Measurements from ENCODE around the gene CSDE1. TPM values are rescaled to one million over a fixed set of nuclear protein-coding genes. Genes with fewer than 3 reads are reported as not detected.

The CSDE1 gene
- total and polyA plus RNA-seq, 5 experiments from 2014 or later, result 354 to 610 (median 411) TPM

DNA sequence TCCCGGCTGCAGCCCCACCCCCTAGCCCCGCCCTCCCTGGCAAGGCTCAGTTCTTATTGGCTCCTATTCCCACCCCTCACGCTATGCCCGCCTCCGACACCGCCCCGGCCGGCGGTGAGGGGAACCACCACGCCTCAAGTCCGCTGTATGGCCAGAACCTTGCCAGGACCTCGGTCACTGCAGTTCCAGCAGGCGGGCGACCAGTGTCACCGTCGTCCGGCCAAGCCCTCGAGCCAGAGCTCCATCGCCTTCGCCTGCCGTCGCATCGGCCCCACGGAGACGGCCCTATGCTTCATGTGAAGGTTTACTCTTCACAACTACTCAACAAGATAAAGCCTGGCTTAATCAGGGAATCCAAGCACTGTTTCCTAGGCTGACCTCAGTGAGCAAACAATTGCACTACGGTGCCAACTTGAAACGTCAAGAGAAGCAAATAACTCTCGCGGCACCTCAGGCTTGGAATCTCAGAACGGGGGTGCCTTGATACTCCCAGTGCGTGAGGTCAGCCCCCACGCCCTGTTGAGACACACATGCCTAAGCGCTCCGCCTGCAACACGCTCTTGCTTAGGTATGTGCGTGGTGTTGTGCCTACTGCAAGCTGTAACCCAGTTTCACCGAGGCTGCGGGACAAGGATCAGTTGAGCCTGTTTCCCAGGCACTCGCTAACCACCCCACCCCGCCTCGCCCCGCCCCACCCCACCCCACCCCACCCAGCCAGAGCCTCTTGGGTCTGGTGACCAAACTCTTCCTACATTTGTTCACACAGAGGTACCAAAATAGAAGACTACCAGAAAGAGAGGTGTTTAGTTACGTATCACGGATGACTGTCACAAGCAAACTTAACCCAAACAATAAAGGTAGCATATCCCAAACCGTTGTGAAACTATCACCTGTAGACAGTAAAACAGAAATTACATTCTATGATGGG is 87.4 kb downstream of the CSDE1 start:
- Mint-ChIP-seq H3K9me3 (no peaks in the 10 kb centered on the region), H3K4me1 (peaks cover 2 to 15% (median 10%) of the 10 kb centered on the region in 4 donors), H3K4me3 (peak overlapping the region; percentile 91 to 99 (median 96)), H3K27ac (peak overlapping the region; percentile 65 to 98 (median 92)), H3K36me3 (no peaks in the 10 kb centered on the region), H3K27me3 (peaks cover 4 to 28% (median 11%) of the 10 kb centered on the region in 5 donors)
- ATAC-seq, result peak; percentile 93 to 95
- POLR2A ChIA-PET, result interaction anchor here (0.5 to 2.3 kb wide), 3 partner anchors 45 to 190 kb away, joined by 3 to 8 read pairs (median 4); partner anchors contain the start of gene CSDE1
- peak; percentile 62 to 92 (median 80) for DNase-seq

DNA sequence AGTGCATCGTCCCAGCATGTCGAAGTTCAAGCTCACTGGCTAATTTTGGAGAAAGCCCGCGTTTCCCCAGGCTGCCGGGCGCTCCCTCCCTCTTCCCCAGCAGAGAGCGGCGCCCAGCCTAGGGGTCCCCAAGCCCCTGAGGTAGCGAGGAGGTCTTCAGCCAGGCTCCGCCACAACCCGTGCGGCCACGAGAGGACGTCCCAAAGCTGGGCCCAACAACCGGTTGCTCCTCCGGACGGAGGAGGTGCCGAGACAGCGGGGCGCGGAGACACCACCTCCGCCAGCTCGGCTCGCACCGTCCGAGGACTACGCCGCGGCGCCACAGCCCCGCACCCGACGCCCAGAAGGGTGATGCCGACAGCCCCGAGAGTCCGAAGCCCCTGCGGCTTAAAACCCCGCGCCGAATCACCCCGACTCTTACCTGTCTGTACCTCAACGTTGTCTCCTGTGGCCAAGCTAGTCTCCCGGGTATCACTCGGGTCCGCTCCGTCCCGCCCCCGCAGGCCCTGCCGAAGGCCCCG is 88.2 kb downstream of the CSDE1 start, which contains the start of gene DENND2C:
Gene DENND2C (minus strand): TSS at position 488 of the 521 bp plus-strand sequence. CDS start 44,065 bp downstream, outside the sequence.
- POLR2A ChIA-PET, result interaction anchor here (0.8 to 2.3 kb wide), 2 partner anchors 46 to 88 kb away, joined by 4 to 8 read pairs; partner anchors contain the start of genes CSDE1 and NRAS
- no peaks in the 10 kb centered on the region for H3K36me3 Mint-ChIP-seq
- peak within 1 kb of the TSS; percentile 65 to 98 (median 92) for H3K27ac Mint-ChIP-seq
- peak in 1 of 10 donors; percentile 60 for DNase-seq
- no peaks in the 10 kb centered on the region for H3K9me3 Mint-ChIP-seq
- H3K4me3 Mint-ChIP-seq, result peak within 1 kb of the TSS; percentile 91 to 99 (median 96)
- peaks cover 2 to 15% (median 10%) of the 10 kb centered on the region in 4 donors for H3K4me1 Mint-ChIP-seq
- peak; percentile 60 to 69 for ATAC-seq
- peaks cover 4 to 27% (median 11%) of the 10 kb centered on the region in 5 donors for H3K27me3 Mint-ChIP-seq

DNA sequence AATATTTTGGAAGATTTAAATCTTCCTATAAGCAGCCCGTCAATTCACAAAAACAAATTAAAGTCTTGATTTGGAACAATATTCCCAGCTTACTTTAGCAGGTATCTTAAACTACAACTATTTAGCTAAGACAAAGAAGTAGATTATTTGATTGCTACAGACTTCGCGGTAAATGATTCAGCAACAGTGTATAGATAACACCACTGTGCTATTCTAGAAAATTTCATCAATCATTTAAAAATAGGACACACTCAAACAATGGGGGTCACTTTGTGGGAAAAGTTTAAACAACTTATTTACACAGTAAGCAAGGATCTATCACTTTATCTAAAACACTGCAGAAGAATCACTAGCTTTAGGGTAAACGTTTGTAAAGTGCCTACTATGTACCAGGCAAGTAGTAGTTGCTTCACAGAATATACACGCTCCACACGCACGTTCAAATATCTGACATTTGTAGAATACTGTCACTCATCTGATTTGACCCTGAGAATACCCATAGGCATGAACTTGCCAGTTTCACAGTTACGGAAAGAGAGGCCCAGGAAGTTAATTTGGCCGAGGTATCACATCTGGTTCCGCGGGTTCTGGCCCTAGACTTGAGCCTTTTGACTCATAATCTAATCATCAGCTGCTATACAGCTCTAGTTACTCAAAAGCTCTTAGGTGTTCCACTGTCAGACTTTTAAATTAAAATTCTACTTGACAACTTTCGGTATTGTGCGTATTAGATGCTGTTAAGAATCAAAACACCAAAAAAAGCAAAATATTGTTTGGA is 88.8 kb downstream of the CSDE1 start:
- H3K4me3 Mint-ChIP-seq, result peak overlapping the region; percentile 91 to 99 (median 96)
- DNase-seq, result peak in 1 of 10 donors; percentile 2
- POLR2A ChIA-PET, result interaction anchor here (0.8 to 2.3 kb wide), 2 partner anchors 47 to 89 kb away, joined by 4 to 8 read pairs; partner anchors contain the start of genes CSDE1 and NRAS

DNA sequence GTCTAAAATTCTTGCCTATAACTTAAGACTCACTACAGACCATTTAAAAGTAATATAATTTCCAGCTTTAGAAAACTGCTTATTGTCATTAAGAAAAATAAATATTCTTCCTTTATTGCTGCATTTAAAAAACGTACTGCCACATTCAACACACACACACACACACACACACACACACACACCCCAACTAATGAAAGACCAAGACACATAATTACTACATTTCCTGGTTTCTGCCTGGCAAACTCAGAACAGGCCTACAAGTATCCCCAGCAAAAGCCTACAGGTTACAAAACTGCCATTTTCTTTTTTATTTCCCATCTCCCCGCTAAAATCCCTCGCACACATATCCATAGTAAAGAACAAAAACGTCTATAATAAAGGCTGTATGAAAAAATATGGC is 89.4 kb downstream of the CSDE1 start:
- no peak for DNase-seq
- POLR2A ChIA-PET, result interaction anchor here (2.3 kb wide), 1 partner anchor 89 kb away, joined by 8 read pairs; the partner anchor contains the start of gene CSDE1
- peak overlapping the region in 2 of 10 donors; percentile 26 to 98 for H3K4me3 Mint-ChIP-seq

More for the DNA sequence above, 88.8 kb downstream of the CSDE1 start:
- no peak for ATAC-seq
- H3K9me3 Mint-ChIP-seq, result no peaks in the 10 kb centered on the region
- H3K36me3 Mint-ChIP-seq, result no peaks in the 10 kb centered on the region
- H3K27ac Mint-ChIP-seq, result peak overlapping the region in 8 of 10 donors; percentile 22 to 95 (median 80)
- peaks cover 4 to 27% (median 11%) of the 10 kb centered on the region in 5 donors for H3K27me3 Mint-ChIP-seq
- H3K4me1 Mint-ChIP-seq, result peaks cover 2 to 15% (median 10%) of the 10 kb centered on the region in 4 donors

GRCh38 chr1:114666954-114667353 is 90.8 kb downstream of the CSDE1 start:
- no peaks in the 10 kb centered on the region for H3K9me3 Mint-ChIP-seq
- no peak for ATAC-seq
- no peak overlapping the region for H3K4me3 Mint-ChIP-seq
- no peaks in the 10 kb centered on the region for H3K36me3 Mint-ChIP-seq
- H3K4me1 Mint-ChIP-seq, result peaks cover 2 to 15% (median 10%) of the 10 kb centered on the region in 4 donors
- H3K27me3 Mint-ChIP-seq, result peaks cover 4 to 27% (median 11%) of the 10 kb centered on the region in 5 donors
- H3K27ac Mint-ChIP-seq, result no peak overlapping the region
- no peak for DNase-seq
- POLR2A ChIA-PET, result no interaction called here

More for the DNA sequence above, 89.4 kb downstream of the CSDE1 start:
- Mint-ChIP-seq H3K27ac (no peak overlapping the region), H3K9me3 (no peaks in the 10 kb centered on the region), H3K27me3 (peaks cover 4 to 25% (median 11%) of the 10 kb centered on the region in 5 donors), H3K4me1 (peaks cover 2 to 15% (median 10%) of the 10 kb centered on the region in 4 donors), H3K36me3 (no peaks in the 10 kb centered on the region)
- no peak for ATAC-seq

Other genes starting within 250 kb of the CSDE1 start
- 10 to 100 TPM; 57.5 to 58.6 TPM for gene TRIM33, start 246.8 kb downstream of the CSDE1 start, total RNA-seq
- gene TRIM33, start 246.8 kb downstream of the CSDE1 start, polyA plus RNA-seq, result 10 to 100 TPM; 18.2 to 32.2 (median 23.2) TPM
- 10 to 100 TPM; 37.1 to 41.3 TPM for gene BCAS2, start 176.4 kb downstream of the CSDE1 start, total RNA-seq
- gene BCAS2, start 176.4 kb downstream of the CSDE1 start, polyA plus RNA-seq, result 10 to 100 TPM; 90.0 to 100.0 (median 97.2) TPM
- 1 to 10 TPM; 1.9 to 2.3 TPM for gene DENND2C, start 87.9 kb downstream of the CSDE1 start, total RNA-seq
- 1 to 10 TPM in 1 of 3 donors, under 1 TPM in 2; 0.44 to 1.0 (median 0.77) TPM for gene DENND2C, start 87.9 kb downstream of the CSDE1 start, polyA plus RNA-seq
- not detected for gene AMPD1, start 62.4 kb downstream of the CSDE1 start, total RNA-seq
- gene AMPD1, start 62.4 kb downstream of the CSDE1 start, polyA plus RNA-seq, result not detected
- 10 to 100 TPM; 28.1 to 28.2 TPM for gene NRAS, start 41.2 kb downstream of the CSDE1 start, total RNA-seq
- gene NRAS, start 41.2 kb downstream of the CSDE1 start, polyA plus RNA-seq, result 10 to 100 TPM; 25.5 to 33.3 (median 29.6) TPM
- 10 to 100 TPM; 59.3 to 64.3 TPM for gene SIKE1, start 22.7 kb upstream of the CSDE1 start, total RNA-seq
- gene SIKE1, start 22.7 kb upstream of the CSDE1 start, polyA plus RNA-seq, result 10 to 100 TPM; 28.9 to 31.0 (median 29.9) TPM
- gene SYCP1, start 96.9 kb upstream of the CSDE1 start, total RNA-seq, result not detected
- not detected for gene SYCP1, start 96.9 kb upstream of the CSDE1 start, polyA plus RNA-seq

All from naive thymus-derived CD8-positive, alpha-beta T cell (primary cell).